Endodermal cell (in vitro differentiated cells): ENCODE data around the gene ILF2. TPM values are rescaled to one million over a fixed set of nuclear protein-coding genes. Genes with fewer than 3 reads are reported as not detected.

Source experiments
- DNase-seq: peaks from one replicate; pipeline ENCODE4 v3.0.0-alpha.2; 2017
- H3K27ac ChIP-seq: 2 replicates; pipeline ENCODE4 v1.5.1; 2013; ENCODE audit warnings: mild to moderate bottlenecking, low read depth, low read length, moderate library complexity
- H3K27me3 ChIP-seq: 2 replicates; pipeline ENCODE4 v1.6.1; 2013; ENCODE audit warnings: mild to moderate bottlenecking, low read length, moderate library complexity; ENCODE audit not compliant: insufficient read depth, control insufficient read depth, poor library complexity, severe bottlenecking
- H3K36me3 ChIP-seq: 2 replicates; pipeline ENCODE4 v1.7.0; 2013; ENCODE audit warnings: mild to moderate bottlenecking, low read length, moderate library complexity; ENCODE audit not compliant: control insufficient read depth, insufficient read depth
- H3K4me1 ChIP-seq: one replicate; pipeline ENCODE4 v1.7.0; 2013; ENCODE audit warnings: low read length; ENCODE audit not compliant: control insufficient read depth, insufficient read depth
- H3K4me3 ChIP-seq: 2 replicates; pipeline ENCODE4 v1.5.1; 2013; ENCODE audit warnings: mild to moderate bottlenecking, low read length, moderate library complexity
- H3K9ac ChIP-seq: 2 replicates; pipeline ENCODE4 v1.6.1; 2013; ENCODE audit warnings: mild to moderate bottlenecking, low read length, moderate library complexity; ENCODE audit not compliant: poor library complexity, severe bottlenecking; ENCODE audit errors: extremely low read depth
- H3K9me3 ChIP-seq: 2 replicates; pipeline ENCODE4 v1.6.1; 2013; ENCODE audit warnings: mild to moderate bottlenecking, low read length, moderate library complexity; ENCODE audit not compliant: control insufficient read depth
- H3K27ac Mint-ChIP-seq: 2 replicates; pipeline ENCODE4 v1.8.0; 2020; ENCODE audit warnings: mixed read lengths
- H3K27me3 Mint-ChIP-seq: 2 replicates; pipeline ENCODE4 v1.8.0; 2021; ENCODE audit warnings: mild to moderate bottlenecking, mixed read lengths; ENCODE audit not compliant: insufficient read depth
- H3K36me3 Mint-ChIP-seq: 2 replicates; pipeline ENCODE4 v1.8.0; 2020; ENCODE audit warnings: low read depth, mixed read lengths
- H3K4me1 Mint-ChIP-seq: 2 replicates; pipeline ENCODE4 v1.8.0; 2020; ENCODE audit warnings: mixed read lengths
- H3K4me3 Mint-ChIP-seq: 2 replicates; pipeline ENCODE4 v1.8.0; 2020; ENCODE audit warnings: mild to moderate bottlenecking, moderate library complexity, mixed read lengths
- H3K9me3 Mint-ChIP-seq: 2 replicates; pipeline ENCODE4 v1.8.0; 2020; ENCODE audit warnings: mild to moderate bottlenecking, mixed read lengths
- CTCF ChIP-seq: fragments of 200-600 bp; sonication (generic); conservative IDR thresholded peaks from 2 replicates; pipeline ENCODE4 v1.5.0; 2021; ENCODE audit warnings: antibody characterized with exemption, mild to moderate bottlenecking
- WGBS, 2 experiments: methylation state at CpG; one replicate each; pipeline versions ENCODE4 v1.1.5 to v1.1.7; 2013; ENCODE audit warnings: missing lambda C conversion rate in 2 of 2, mixed read lengths in 1 of 2; ENCODE audit not compliant: insufficient coverage in 1 of 2, insufficient read length in 1 of 2; 5-methylcytosine and 5-hydroxymethylcytosine counted together
- total RNA-seq, 2 donors: library from RNA; stranded (reverse); fragmentation: NEBNext Ultra II Directional in 1 of 2; extraction: Animal tissue kit (Norgen Biotek cat#: 25700) in 1 of 2; gene quantifications; 2 replicates in 1 of 2; 3 replicates in 1 of 2; pipeline ENCODE4 v1.2.1, GENCODE V29; 2021

ILF2 gene
- total RNA-seq, 2 donors from 2014 or later = 280 to 315 TPM

DNA sequence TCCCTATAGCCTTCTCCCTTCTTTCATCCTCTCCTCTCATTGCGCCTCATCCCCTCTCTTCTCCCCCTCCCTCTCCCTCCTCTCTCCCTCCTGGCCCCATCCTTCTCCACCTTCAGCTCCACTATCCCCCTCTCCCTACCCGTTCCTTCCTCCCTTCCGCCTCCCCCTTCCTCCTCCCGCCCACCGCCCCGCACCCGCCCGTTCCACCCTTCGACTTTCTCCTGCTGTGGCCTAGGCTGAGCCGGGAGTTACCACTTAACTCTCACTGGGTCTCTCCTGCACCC is 9.3 kb upstream of the ILF2 start:
- no peaks in the 10 kb centered on the region for H3K36me3 ChIP-seq
- peaks cover 33% of the 10 kb centered on the region for H3K27me3 ChIP-seq
- peak; percentile 59 for DNase-seq
- no peaks in the 10 kb centered on the region for H3K4me1 ChIP-seq
- H3K4me3 Mint-ChIP-seq = peak overlapping the region; percentile 71
- H3K27ac Mint-ChIP-seq = no peak overlapping the region
- no peaks in the 10 kb centered on the region for H3K9me3 ChIP-seq
- H3K9ac ChIP-seq = no peak overlapping the region
- TF ChIP-seq CTCF = no peak
- H3K27me3 Mint-ChIP-seq = peaks cover 37% of the 10 kb centered on the region
- H3K4me3 ChIP-seq = peak overlapping the region; percentile 73
- no peaks in the 10 kb centered on the region for H3K9me3 Mint-ChIP-seq
- H3K36me3 Mint-ChIP-seq = no peaks in the 10 kb centered on the region
- peaks cover 10% of the 10 kb centered on the region for H3K4me1 Mint-ChIP-seq
- WGBS, 2 experiments = 24 to 27% methylated on average over 4 to 10 of the region's 10 CpGs
- H3K27ac ChIP-seq = no peak overlapping the region

DNA sequence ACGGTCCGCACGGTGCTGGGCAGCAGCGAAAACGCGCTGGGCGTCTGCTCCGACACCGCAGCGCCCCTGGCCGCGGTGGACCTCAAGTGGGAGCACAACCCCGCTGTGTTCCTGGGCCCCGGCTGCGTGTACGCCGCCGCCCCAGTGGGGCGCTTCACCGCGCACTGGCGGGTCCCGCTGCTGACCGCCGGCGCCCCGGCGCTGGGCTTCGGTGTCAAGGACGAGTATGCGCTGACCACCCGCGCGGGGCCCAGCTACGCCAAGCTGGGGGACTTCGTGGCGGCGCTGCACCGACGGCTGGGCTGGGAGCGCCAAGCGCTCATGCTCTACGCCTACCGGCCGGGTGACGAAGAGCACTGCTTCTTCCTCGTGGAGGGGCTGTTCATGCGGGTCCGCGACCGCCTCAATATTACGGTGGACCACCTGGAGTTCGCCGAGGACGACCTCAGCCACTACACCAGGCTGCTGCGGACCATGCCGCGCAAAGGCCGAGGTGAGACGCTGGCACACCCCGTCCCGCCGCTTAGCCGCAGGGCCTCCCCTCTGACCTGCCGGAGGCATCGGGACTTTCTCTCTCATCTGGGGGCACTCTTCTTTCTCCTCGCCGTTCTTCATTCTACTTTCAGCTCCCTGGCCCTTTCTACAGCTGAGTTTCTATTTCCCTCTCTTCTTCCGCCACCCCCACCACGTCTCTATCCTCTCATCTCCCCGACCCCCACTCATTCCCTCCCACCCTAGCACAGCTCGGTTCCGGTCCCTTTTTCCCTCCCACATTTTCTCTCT is 8.7 kb upstream of the ILF2 start:
- Mint-ChIP-seq H3K9me3 (no peaks in the 10 kb centered on the region), H3K4me1 (peaks cover 10% of the 10 kb centered on the region), H3K36me3 (no peaks in the 10 kb centered on the region), H3K4me3 (peak overlapping the region; percentile 71), H3K27ac (no peak overlapping the region), H3K27me3 (peaks cover 37% of the 10 kb centered on the region)
- no peak overlapping the region for H3K27ac ChIP-seq
- no peaks in the 10 kb centered on the region for H3K4me1 ChIP-seq
- peak; percentile 66 for TF ChIP-seq CTCF
- DNase-seq = peak; percentile 77
- H3K9me3 ChIP-seq = no peaks in the 10 kb centered on the region
- WGBS, 2 experiments = 5 to 8% methylated on average over 39 to 73 of the region's 73 CpGs
- H3K27me3 ChIP-seq = peaks cover 33% of the 10 kb centered on the region
- no peaks in the 10 kb centered on the region for H3K36me3 ChIP-seq
- H3K9ac ChIP-seq = no peak overlapping the region
- H3K4me3 ChIP-seq = peak overlapping the region; percentile 73

DNA sequence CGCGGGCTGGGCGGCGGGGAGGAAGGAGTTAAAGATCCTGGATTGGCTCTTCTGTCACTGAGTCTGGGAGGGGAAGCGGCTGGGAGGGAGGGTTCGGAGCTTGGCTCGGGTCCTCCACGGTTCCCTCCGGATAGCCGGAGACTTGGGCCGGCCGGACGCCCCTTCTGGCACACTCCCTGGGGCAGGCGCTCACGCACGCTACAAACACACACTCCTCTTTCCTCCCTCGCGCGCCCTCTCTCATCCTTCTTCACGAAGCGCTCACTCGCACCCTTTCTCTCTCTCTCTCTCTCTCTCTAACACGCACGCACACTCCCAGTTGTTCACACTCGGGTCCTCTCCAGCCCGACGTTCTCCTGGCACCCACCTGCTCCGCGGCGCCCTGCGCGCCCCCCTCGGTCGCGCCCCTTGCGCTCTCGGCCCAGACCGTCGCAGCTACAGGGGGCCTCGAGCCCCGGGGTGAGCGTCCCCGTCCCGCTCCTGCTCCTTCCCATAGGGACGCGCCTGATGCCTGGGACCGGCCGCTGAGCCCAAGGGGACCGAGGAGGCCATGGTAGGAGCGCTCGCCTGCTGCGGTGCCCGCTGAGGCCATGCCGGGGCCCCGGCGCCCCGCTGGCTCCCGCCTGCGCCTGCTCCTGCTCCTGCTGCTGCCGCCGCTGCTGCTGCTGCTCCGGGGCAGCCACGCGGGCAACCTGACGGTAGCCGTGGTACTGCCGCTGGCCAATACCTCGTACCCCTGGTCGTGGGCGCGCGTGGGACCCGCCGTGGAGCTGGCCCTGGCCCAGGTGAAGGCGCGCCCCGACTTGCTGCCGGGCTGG is 7.9 kb upstream of the ILF2 start, which contains the start of gene NPR1:
Gene NPR1 (plus strand): TSS at position 170 of the 818 bp plus-strand sequence. CDS start 421 bp downstream, at position 591.
- H3K27me3 Mint-ChIP-seq = peaks cover 37% of the 10 kb centered on the region
- H3K4me1 ChIP-seq = no peaks in the 10 kb centered on the region
- TF ChIP-seq CTCF = no peak
- no peaks in the 10 kb centered on the region for H3K9me3 Mint-ChIP-seq
- no peak within 1 kb of the TSS for H3K27ac ChIP-seq
- no peak within 1 kb of the TSS for H3K9ac ChIP-seq
- H3K36me3 ChIP-seq = no peaks in the 10 kb centered on the region
- H3K4me3 Mint-ChIP-seq = peak within 1 kb of the TSS; percentile 71
- H3K27me3 ChIP-seq = peaks cover 33% of the 10 kb centered on the region
- peak within 1 kb of the TSS; percentile 73 for H3K4me3 ChIP-seq
- H3K36me3 Mint-ChIP-seq = no peaks in the 10 kb centered on the region
- H3K4me1 Mint-ChIP-seq = peaks cover 8% of the 10 kb centered on the region
- 0 to 1% methylated on average over 11 to 78 of the region's 78 CpGs for WGBS, 2 experiments
- no peak within 1 kb of the TSS for H3K27ac Mint-ChIP-seq
- peak; percentile 83 for DNase-seq
- no peaks in the 10 kb centered on the region for H3K9me3 ChIP-seq
